ENCODE data around the gene ZFHX2.

The ZFHX2 gene

DNA sequence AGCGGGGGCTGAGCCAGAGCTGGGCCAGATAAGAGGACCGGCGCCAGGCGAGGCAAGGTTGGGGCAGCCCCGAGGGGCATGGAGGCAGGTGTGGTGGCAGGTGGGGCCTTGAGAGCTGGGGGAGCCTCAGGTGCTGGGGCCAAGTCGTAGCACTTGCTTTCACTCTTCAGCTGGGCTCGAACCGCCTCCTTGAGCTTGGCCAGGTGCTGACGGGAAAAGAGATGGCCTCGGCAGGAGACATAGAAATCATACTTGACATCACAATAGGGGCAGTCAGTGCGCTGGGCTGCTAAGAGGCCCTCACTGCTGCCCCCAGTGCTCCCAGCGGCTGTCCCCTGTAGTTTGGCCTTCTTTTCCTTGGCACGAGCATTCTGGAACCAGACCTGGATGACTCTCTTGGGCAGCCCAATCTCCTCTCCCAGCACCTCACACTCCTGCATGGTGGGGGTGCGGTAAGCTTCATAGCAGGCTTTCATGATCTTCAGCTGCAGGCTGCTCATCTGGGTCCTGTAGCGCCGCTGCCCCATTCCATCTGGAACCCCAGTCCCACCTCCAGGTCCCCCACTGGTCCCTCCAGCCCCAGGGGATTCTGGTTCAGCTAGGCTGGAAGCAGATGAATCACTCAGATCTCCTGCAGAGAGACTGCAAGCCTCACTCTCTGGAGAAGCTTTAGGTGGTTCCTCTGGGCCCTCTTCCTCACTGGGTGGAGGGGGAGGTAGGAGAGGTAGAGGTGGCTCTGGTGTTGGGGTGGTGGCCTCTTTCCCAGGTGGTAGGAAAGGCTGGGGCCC is 28.1 kb downstream of the ZFHX2 start:
- in situ Hi-C loops (cut with MboI; ENCODE audit: low pct_unique_long_range_greater_than_20kb, low sequenced_read_pairs, unreplicated experiment): no loop called here
- no peak for TF ChIP-seq CTCF (IDR thresholded peaks at IDR 0.05; ENCODE audit: extremely low read depth, insufficient read depth, missing control alignments)
- DNase-seq (ENCODE audit: low spot score): no peak

- no peak for DNase-seq (ENCODE audit: low spot score)
- no peak for TF ChIP-seq CTCF (IDR thresholded peaks at IDR 0.05; ENCODE audit: extremely low read depth, insufficient read depth, missing control alignments)
- in situ Hi-C loops (cut with MboI; ENCODE audit: low pct_unique_long_range_greater_than_20kb, low sequenced_read_pairs, unreplicated experiment): no loop called here
Measured at GRCh38 chr14:23522643-23523198, 28.8 kb downstream of the ZFHX2 start.

DNA sequence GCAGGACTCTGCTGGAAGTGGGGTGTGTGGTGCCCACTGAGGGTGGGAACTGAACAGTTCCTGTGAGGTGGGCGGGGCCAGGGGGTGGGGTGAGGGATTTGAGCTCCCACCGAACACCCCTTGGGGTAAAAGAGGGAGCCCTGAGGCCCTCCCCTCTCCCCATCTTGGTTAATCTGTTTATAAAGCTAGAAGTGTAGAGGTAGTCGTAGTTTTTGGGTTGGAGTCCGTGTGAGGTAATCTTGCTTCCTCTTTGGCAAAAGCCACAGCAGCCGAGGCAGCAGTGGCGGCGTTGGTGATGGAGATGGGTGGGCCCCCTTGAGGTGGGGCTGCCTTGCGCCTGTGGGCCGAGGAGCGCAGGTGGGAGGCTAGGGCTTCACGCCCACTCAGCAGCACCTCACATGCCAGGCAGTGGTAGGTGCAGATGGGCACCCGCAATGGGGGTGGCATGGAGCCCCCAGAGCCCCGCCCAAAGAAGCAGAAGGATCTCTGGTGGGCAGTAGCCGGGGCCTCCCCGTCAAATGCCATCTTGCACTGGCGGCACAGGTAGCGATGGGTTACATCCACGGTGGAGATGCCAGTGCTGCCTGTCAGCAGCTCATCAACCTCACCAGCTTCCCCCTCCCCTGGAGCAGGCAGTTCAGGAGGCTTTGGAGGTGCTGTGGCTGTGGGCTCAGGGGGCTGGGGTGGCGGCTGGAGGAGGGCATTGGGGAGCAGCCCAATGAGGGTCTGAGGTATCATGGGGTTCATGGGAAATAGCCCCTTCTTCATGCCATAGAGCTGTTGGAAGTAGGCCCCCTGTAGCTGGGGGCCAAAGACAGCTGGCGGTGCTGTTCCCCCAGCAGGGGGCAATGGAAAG is 29.6 kb downstream of the ZFHX2 start:
- no peak for DNase-seq (ENCODE audit: low spot score)
- no peak for TF ChIP-seq CTCF (IDR thresholded peaks at IDR 0.05; ENCODE audit: extremely low read depth, insufficient read depth, missing control alignments)
- in situ Hi-C loops (cut with MboI; ENCODE audit: low pct_unique_long_range_greater_than_20kb, low sequenced_read_pairs, unreplicated experiment): no loop called here

DNA sequence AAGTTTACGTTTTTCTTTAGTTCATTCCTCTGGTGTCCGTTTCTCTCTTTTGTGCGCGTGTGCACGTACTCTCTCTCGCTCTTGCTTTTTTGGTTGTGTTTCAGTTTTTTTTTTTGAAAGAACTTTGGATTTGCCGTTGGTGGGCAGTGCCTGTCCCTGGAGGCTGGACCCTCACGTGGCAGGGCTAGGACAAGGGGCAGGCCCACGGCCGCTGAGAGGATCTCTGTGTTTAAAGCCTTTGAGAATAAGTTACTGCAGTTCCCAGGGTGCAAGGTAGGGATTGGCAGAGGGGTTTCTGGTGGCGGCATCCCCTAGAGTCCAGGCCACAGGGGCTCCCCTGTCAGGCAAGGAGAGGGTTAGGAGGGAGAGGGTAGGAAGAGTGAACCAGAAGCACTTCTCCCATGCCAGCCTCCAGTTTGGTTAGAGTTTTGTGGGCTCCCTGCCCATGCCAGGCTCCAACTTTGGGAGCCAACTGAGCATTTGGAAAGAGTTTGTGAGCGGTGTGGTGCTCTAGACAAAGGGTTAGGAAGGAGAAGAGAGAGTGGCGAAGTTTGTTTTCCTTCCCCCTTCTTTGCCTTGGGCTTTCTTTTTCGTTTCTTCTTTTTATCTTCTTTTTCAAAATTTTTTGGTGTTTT is 30.5 kb downstream of the ZFHX2 start:
- in situ Hi-C loops (cut with MboI; ENCODE audit: low pct_unique_long_range_greater_than_20kb, low sequenced_read_pairs, unreplicated experiment): no loop called here
- no peak for TF ChIP-seq CTCF (IDR thresholded peaks at IDR 0.05; ENCODE audit: extremely low read depth, insufficient read depth, missing control alignments)
- no peak for DNase-seq (ENCODE audit: low spot score)

DNA sequence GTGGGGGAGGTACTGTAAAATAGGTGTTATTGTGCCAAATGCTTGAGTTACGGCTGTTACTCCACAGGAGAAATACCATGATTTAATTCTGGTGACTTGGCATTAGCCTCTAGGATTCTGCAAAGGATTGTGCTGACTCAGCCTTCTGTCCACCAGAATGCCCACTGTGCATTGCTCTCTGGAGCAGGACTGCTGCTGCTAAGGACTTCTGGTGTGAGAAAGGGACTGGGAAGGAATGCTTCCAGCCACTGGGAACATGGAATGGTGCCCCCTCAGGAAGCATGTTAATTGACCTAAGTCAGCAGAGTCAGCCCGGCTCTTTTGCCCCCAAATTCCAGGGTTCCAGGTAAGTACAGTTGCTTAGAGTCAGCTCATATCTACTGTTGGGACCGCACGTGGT is 32.9 kb downstream of the ZFHX2 start:
- no peak for TF ChIP-seq CTCF (IDR thresholded peaks at IDR 0.05; ENCODE audit: extremely low read depth, insufficient read depth, missing control alignments)
- DNase-seq (ENCODE audit: low spot score): no peak
- in situ Hi-C loops (cut with MboI; ENCODE audit: low pct_unique_long_range_greater_than_20kb, low sequenced_read_pairs, unreplicated experiment): no loop called here

DNA sequence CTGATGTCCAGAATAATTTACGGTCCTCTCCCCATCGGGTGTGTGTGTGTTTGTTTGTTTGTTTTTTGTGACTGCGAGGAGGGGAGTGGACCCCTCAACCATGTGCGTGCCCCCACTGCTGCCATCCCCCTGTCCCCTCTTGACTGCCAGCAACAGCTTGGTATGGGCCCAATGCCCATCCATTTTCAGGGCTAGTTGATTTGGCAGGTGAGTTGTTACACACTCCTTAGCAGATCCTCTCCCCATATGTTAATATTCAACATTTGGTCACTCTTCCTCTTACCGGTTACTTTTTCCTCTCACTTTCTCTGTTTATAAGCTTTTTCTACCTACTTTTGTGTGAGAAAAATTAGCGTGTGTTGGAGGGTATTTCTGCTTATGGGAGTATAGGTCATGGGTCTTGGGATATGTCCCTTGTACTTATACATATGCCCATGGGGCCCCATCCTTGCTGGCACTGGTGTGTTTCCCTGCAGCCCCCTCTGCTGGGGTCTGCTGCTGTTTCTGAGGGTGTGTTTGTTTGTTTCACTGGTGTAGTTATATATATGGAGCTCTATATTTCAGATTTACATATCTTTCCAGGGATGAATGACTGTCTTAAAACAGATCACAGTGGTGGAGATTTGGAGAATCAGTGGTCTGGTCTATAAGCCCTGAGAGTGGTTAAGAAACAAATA is 33.8 kb downstream of the ZFHX2 start:
- in situ Hi-C loops (cut with MboI; ENCODE audit: low pct_unique_long_range_greater_than_20kb, low sequenced_read_pairs, unreplicated experiment): no loop called here

More for the DNA sequence above, 33.8 kb downstream of the ZFHX2 start:
- DNase-seq (ENCODE audit: low spot score): no peak
- TF ChIP-seq CTCF (IDR thresholded peaks at IDR 0.05; ENCODE audit: extremely low read depth, insufficient read depth, missing control alignments): no peak
